Neural cell (in vitro differentiated cells): ENCODE measurements around the gene SLC6A5. TPM values are rescaled to one million over a fixed set of nuclear protein-coding genes. Genes with fewer than 3 reads are reported as not detected.

Source experiments
- H2AFZ ChIP-seq: fragments of 200-600, 300-800 bp; sonication (generic), shearing (Covaris generic); 2 replicates; pipeline ENCODE4 v1.6.0; 2014; ENCODE audit warnings: low read depth, mild to moderate bottlenecking, antibody characterized with exemption, low read length, moderate library complexity
- H3F3A ChIP-seq: fragments of 200-600 bp; shearing (Covaris generic); 2 replicates; pipeline ENCODE4 v1.6.1; 2016; ENCODE audit warnings: mild to moderate bottlenecking, moderate library complexity, mixed read lengths, antibody characterized with exemption, low read length; ENCODE audit not compliant: insufficient read depth, poor library complexity, severe bottlenecking
- H3K27ac ChIP-seq: fragments of 200-600, 300-800 bp; sonication (generic), shearing (Covaris generic); 2 replicates; pipeline ENCODE4 v1.5.1; 2014; ENCODE audit warnings: mild to moderate bottlenecking, low read length, moderate library complexity
- H3K27me3 ChIP-seq: fragments of 300-800, 200-600 bp; sonication (generic), shearing (Covaris generic); 2 replicates; pipeline ENCODE4 v1.6.0; 2014; ENCODE audit warnings: mild to moderate bottlenecking, low read depth, low read length, moderate library complexity; ENCODE audit not compliant: insufficient read depth
- H3K36me3 ChIP-seq: fragments of 300-800, 200-600 bp; sonication (generic), shearing (Covaris generic); 2 replicates; pipeline ENCODE4 v1.5.1; 2014; ENCODE audit warnings: mild to moderate bottlenecking, antibody characterized with exemption, low read length, moderate library complexity; ENCODE audit not compliant: insufficient read depth
- H3K4me2 ChIP-seq: fragments of 300-800, 200-600 bp; sonication (generic), shearing (Covaris generic); 2 replicates; pipeline ENCODE4 v1.6.0; 2014; ENCODE audit warnings: mild to moderate bottlenecking, low read length
- H3K4me3 ChIP-seq: fragments of 300-800, 200-600 bp; sonication (generic), shearing (Covaris generic); 2 replicates; pipeline ENCODE4 v1.5.1; 2014; ENCODE audit warnings: mild to moderate bottlenecking, low read length, moderate library complexity
- H3K79me2 ChIP-seq: fragments of 200-600 bp; shearing (Covaris generic); replicated peaks from 2 replicates; pipeline ENCODE4 v1.6.0; 2014; ENCODE audit warnings: mild to moderate bottlenecking, low read length, moderate library complexity; ENCODE audit not compliant: insufficient read depth
- H3K9ac ChIP-seq: fragments of 300-800, 200-600 bp; sonication (generic), shearing (Covaris generic); 2 replicates; pipeline ENCODE4 v1.6.1; 2016; ENCODE audit warnings: mild to moderate bottlenecking, low read length, mixed read lengths
- H3K9me2 ChIP-seq: fragments of 200-600 bp; shearing (Covaris generic); 2 replicates; pipeline ENCODE4 v1.6.1; 2016; ENCODE audit warnings: mild to moderate bottlenecking, low read length, mixed read lengths; ENCODE audit not compliant: insufficient read depth
- H3K9me3 ChIP-seq: fragments of 200-600, 300-800 bp; sonication (generic), shearing (Covaris generic); 2 replicates; pipeline ENCODE4 v1.6.1; 2016; ENCODE audit warnings: mild to moderate bottlenecking, mixed run types, low read length, moderate library complexity, mixed read lengths
- H4K20me1 ChIP-seq: fragments of 200-600 bp; shearing (Covaris generic); 2 replicates; pipeline ENCODE4 v1.6.1; 2016; ENCODE audit warnings: mild to moderate bottlenecking, mixed run types; ENCODE audit not compliant: insufficient read depth
- EP300 ChIP-seq: fragments of 450-650 bp; conservative IDR thresholded peaks from 2 replicates; pipeline ENCODE4 v1.6.1; 2014; ENCODE audit warnings: antibody characterized with exemption, mild to moderate bottlenecking, moderate library complexity; ENCODE audit not compliant: poor library complexity, severe bottlenecking
- EZH2 ChIP-seq: fragments of 200-600, 300-800 bp; shearing (Covaris generic), sonication (generic); IDR thresholded peaks from 2 replicates; pipeline ENCODE4 v1.6.1; 2014; ENCODE audit warnings: antibody characterized with exemption, low read length, borderline replicate concordance, mild to moderate bottlenecking; ENCODE audit not compliant: insufficient read depth, poor library complexity, severe bottlenecking
- MXI1 ChIP-seq: fragments of 450-650 bp; conservative IDR thresholded peaks from 2 replicates; pipeline ENCODE4 v1.6.1; 2014; ENCODE audit warnings: antibody characterized with exemption, mild to moderate bottlenecking; ENCODE audit not compliant: poor library complexity, severe bottlenecking
- POLR2AphosphoS5 ChIP-seq: IDR thresholded peaks from 2 replicates; pipeline ENCODE4 v1.6.1; 2012
- RAD21 ChIP-seq: fragments of 450-650 bp; conservative IDR thresholded peaks from 2 replicates; pipeline ENCODE4 v1.6.1; 2014; ENCODE audit warnings: antibody characterized with exemption, mild to moderate bottlenecking, moderate library complexity
- SMC3 ChIP-seq: fragments of 450-650 bp; conservative IDR thresholded peaks from 2 replicates; pipeline ENCODE4 v1.6.1; 2014; ENCODE audit warnings: antibody characterized with exemption, mild to moderate bottlenecking, moderate library complexity; ENCODE audit not compliant: poor library complexity
- TAF1 ChIP-seq: IDR thresholded peaks from 2 replicates; pipeline ENCODE4 v1.6.1; 2012; ENCODE audit warnings: low read depth
- polyA plus RNA-seq: library from polyadenylated mRNA; depleted of rRNA; stranded (reverse); fragments of >200 nt; gene quantifications from 2 replicates; pipeline ENCODE4 v1.2.3, GENCODE V29; 2014
- TF ChIP-seq, protein P1 (sequence below): IDR thresholded peaks from 2 replicates; pipeline ENCODE4 v1.6.1; 2012; ENCODE audit warnings: borderline replicate concordance
- TF ChIP-seq, protein P2 (sequence below): fragments of 450-650 bp; IDR thresholded peaks from 2 replicates; pipeline ENCODE4 v1.5.1; 2014; ENCODE audit warnings: antibody characterized with exemption, mild to moderate bottlenecking, moderate library complexity; ENCODE audit not compliant: poor library complexity, severe bottlenecking

SLC6A5 gene
- polyA plus RNA-seq, 1 donor from 2014 or later: not detected

DNA sequence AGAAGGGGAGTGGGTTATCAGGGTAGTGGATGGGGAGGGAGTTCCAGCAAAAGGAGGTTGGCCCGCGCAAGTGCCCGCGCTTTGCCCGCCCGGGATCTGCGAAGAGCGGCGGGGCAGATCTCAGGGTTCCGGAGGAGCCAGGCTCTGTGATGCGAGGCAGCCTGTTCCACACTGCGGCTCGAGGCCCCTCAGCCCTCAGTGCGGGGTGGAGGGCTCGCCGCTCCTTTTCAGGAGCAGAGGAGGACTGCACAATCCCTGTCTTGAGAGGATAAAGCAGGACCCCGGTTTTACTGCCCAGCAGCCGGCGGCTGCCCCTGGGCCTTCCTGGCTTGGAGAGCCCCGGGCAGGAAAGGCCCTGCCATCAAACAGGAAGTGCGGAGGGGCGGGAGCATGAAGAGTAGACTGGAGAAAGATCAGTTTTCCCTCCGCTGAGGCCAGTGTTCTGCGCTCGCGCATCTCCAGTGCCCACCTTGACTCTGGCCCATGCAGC, 6.2 kb downstream of the SLC6A5 start:
- Histone ChIP-seq H3K9ac (no peak overlapping the region), H3K79me2 (no peaks in the 10 kb centered on the region), H3K36me3 (no peaks in the 10 kb centered on the region), H3K9me3 (no peaks in the 10 kb centered on the region), H3K4me3 (no peak overlapping the region), H3K9me2 (no peaks in the 10 kb centered on the region), H3F3A (no peaks in the 10 kb centered on the region), H3K27me3 (peaks cover 68% of the 10 kb centered on the region), H2AFZ (no peak overlapping the region), H4K20me1 (no peaks in the 10 kb centered on the region), H3K4me2 (no peak overlapping the region), H3K27ac (no peak overlapping the region)
- TF ChIP-seq EZH2 (no peak), EP300 (no peak), SMC3 (no peak), MXI1 (no peak), POLR2AphosphoS5 (no peak), RAD21 (no peak), TAF1 (no peak)
- TF ChIP-seq, protein P1, sequence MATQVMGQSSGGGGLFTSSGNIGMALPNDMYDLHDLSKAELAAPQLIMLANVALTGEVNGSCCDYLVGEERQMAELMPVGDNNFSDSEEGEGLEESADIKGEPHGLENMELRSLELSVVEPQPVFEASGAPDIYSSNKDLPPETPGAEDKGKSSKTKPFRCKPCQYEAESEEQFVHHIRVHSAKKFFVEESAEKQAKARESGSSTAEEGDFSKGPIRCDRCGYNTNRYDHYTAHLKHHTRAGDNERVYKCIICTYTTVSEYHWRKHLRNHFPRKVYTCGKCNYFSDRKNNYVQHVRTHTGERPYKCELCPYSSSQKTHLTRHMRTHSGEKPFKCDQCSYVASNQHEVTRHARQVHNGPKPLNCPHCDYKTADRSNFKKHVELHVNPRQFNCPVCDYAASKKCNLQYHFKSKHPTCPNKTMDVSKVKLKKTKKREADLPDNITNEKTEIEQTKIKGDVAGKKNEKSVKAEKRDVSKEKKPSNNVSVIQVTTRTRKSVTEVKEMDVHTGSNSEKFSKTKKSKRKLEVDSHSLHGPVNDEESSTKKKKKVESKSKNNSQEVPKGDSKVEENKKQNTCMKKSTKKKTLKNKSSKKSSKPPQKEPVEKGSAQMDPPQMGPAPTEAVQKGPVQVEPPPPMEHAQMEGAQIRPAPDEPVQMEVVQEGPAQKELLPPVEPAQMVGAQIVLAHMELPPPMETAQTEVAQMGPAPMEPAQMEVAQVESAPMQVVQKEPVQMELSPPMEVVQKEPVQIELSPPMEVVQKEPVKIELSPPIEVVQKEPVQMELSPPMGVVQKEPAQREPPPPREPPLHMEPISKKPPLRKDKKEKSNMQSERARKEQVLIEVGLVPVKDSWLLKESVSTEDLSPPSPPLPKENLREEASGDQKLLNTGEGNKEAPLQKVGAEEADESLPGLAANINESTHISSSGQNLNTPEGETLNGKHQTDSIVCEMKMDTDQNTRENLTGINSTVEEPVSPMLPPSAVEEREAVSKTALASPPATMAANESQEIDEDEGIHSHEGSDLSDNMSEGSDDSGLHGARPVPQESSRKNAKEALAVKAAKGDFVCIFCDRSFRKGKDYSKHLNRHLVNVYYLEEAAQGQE: no peak
- TF ChIP-seq, protein P2, sequence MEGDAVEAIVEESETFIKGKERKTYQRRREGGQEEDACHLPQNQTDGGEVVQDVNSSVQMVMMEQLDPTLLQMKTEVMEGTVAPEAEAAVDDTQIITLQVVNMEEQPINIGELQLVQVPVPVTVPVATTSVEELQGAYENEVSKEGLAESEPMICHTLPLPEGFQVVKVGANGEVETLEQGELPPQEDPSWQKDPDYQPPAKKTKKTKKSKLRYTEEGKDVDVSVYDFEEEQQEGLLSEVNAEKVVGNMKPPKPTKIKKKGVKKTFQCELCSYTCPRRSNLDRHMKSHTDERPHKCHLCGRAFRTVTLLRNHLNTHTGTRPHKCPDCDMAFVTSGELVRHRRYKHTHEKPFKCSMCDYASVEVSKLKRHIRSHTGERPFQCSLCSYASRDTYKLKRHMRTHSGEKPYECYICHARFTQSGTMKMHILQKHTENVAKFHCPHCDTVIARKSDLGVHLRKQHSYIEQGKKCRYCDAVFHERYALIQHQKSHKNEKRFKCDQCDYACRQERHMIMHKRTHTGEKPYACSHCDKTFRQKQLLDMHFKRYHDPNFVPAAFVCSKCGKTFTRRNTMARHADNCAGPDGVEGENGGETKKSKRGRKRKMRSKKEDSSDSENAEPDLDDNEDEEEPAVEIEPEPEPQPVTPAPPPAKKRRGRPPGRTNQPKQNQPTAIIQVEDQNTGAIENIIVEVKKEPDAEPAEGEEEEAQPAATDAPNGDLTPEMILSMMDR: no peak

DNA sequence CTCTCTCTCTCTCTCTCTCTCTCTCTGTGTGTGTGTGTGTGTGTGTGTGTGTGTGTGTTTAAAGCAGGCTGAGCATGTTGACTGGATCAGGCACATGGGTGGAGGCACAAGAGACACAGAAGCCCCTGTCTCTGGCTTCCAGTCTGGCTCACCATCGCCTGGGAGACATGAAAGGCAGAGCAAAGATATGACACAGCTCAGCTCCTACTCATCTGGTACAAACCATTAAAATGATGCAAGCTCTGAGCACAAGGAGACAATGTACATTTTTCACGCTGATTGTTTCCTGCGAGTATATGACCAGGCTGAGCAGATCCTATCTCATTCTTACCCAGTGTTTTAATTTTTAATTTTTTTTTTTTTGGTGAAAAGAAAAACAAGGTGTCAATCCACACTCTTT, 9.5 kb downstream of the SLC6A5 start:
- Histone ChIP-seq H3K79me2 (no peaks in the 10 kb centered on the region), H4K20me1 (no peaks in the 10 kb centered on the region), H3K4me3 (no peak overlapping the region), H3K36me3 (no peaks in the 10 kb centered on the region), H3K9ac (no peak overlapping the region), H3K27ac (no peak overlapping the region), H3K9me2 (no peaks in the 10 kb centered on the region), H3F3A (no peaks in the 10 kb centered on the region), H3K4me2 (no peak overlapping the region), H3K9me3 (no peaks in the 10 kb centered on the region), H3K27me3 (peaks cover 60% of the 10 kb centered on the region), H2AFZ (no peak overlapping the region)
- no peak for TF ChIP-seq RAD21
- no peak for TF ChIP-seq MXI1
